H9 (cell line): ENCODE data around the gene SKAP1. TPM values are rescaled to one million over a fixed set of nuclear protein-coding genes. Genes with fewer than 3 reads are reported as not detected.

ENCODE experiments used
- DNase-seq: peaks from one replicate; pipeline ENCODE4 v3.0.0-alpha.2; 2017
- H2AFZ ChIP-seq: one replicate; pipeline ENCODE4 v1.6.1; 2013; ENCODE audit warnings: mild to moderate bottlenecking, low read length, control low read depth, moderate library complexity
- H2AK5ac ChIP-seq: 2 replicates; pipeline ENCODE4 v1.6.1; 2013; ENCODE audit warnings: low read length, control low read depth, mixed read lengths; ENCODE audit not compliant: insufficient read length
- H2BK120ac ChIP-seq: one replicate; pipeline ENCODE4 v1.6.1; 2013; ENCODE audit warnings: low read depth, mild to moderate bottlenecking, low read length, control low read depth, inconsistent platforms; ENCODE audit not compliant: poor library complexity, severe bottlenecking
- H2BK12ac ChIP-seq: 2 replicates; pipeline ENCODE4 v1.6.1; 2013; ENCODE audit warnings: low read length, control low read depth, mixed read lengths, low read depth; ENCODE audit not compliant: insufficient read length
- H2BK15ac ChIP-seq: 2 replicates; pipeline ENCODE4 v1.6.1; 2013; ENCODE audit warnings: low read depth, low read length, control low read depth
- H2BK20ac ChIP-seq: one replicate; pipeline ENCODE4 v1.6.1; 2013; ENCODE audit warnings: low read depth, mild to moderate bottlenecking, low read length, control low read depth, inconsistent platforms; ENCODE audit not compliant: poor library complexity, severe bottlenecking
- H2BK5ac ChIP-seq: 2 replicates; pipeline ENCODE4 v1.6.1; 2013; ENCODE audit warnings: low read length, control low read depth, mixed read lengths; ENCODE audit not compliant: insufficient read length
- H3K14ac ChIP-seq: 2 replicates; pipeline ENCODE4 v1.6.1; 2013; ENCODE audit warnings: low read length, control low read depth; ENCODE audit not compliant: insufficient read depth
- H3K18ac ChIP-seq: 2 replicates; pipeline ENCODE4 v1.6.1; 2013; ENCODE audit warnings: low read depth, mild to moderate bottlenecking, mixed read lengths, low read length, control low read depth; ENCODE audit not compliant: insufficient read length
- H3K23ac ChIP-seq: 2 replicates; pipeline ENCODE4 v1.6.1; 2013; ENCODE audit warnings: low read length, control low read depth, mixed read lengths, low read depth; ENCODE audit not compliant: insufficient read length
- H3K23me2 ChIP-seq: 2 replicates; pipeline ENCODE4 v1.6.1; 2013; ENCODE audit warnings: low read depth, mild to moderate bottlenecking, mixed read lengths, low read length, control low read depth; ENCODE audit not compliant: insufficient read length, poor library complexity, severe bottlenecking
- H3K27ac ChIP-seq: 2 replicates; pipeline ENCODE4 v1.5.1; 2013; ENCODE audit warnings: low read length, control low read depth, mixed read lengths, low read depth; ENCODE audit not compliant: insufficient read length
- H3K27me3 ChIP-seq: 2 replicates; pipeline ENCODE4 v1.6.1; 2013; ENCODE audit warnings: low read length, control low read depth, inconsistent platforms; ENCODE audit not compliant: insufficient read depth
- H3K4ac ChIP-seq: 2 replicates; pipeline ENCODE4 v1.6.1; 2013; ENCODE audit warnings: low read depth, mild to moderate bottlenecking, control low read depth, inconsistent platforms, low read length, moderate library complexity
- H3K4me1 ChIP-seq: 2 replicates; pipeline ENCODE4 v1.6.1; 2013; ENCODE audit warnings: low read length, control low read depth, inconsistent platforms; ENCODE audit not compliant: insufficient read depth
- H3K4me2 ChIP-seq: 2 replicates; pipeline ENCODE4 v1.6.1; 2013; ENCODE audit warnings: low read length, control low read depth, mixed read lengths; ENCODE audit not compliant: insufficient read length, insufficient read depth
- H3K56ac ChIP-seq: 2 replicates; pipeline ENCODE4 v1.6.1; 2013; ENCODE audit warnings: low read depth, mild to moderate bottlenecking, mixed read lengths, low read length, control low read depth; ENCODE audit not compliant: insufficient read length
- H3K79me1 ChIP-seq: 2 replicates; pipeline ENCODE4 v1.6.1; 2013; ENCODE audit warnings: low read depth, mild to moderate bottlenecking, moderate library complexity, low read length, control low read depth, inconsistent platforms; ENCODE audit not compliant: insufficient read depth, poor library complexity, severe bottlenecking
- H3K79me2 ChIP-seq: 2 replicates; pipeline ENCODE4 v1.6.1; 2013; ENCODE audit warnings: low read length, control low read depth, inconsistent platforms; ENCODE audit not compliant: insufficient read depth
- H3K9ac ChIP-seq: 2 replicates; pipeline ENCODE4 v1.6.1; 2013; ENCODE audit warnings: low read length, control low read depth, mixed read lengths; ENCODE audit not compliant: insufficient read length; ENCODE audit errors: extremely low read depth
- H3K9me3 ChIP-seq: one replicate; pipeline ENCODE4 v1.6.1; 2013; ENCODE audit warnings: low read depth, low read length, inconsistent platforms; ENCODE audit not compliant: control insufficient read depth
- H3T11ph ChIP-seq: one replicate; pipeline ENCODE4 v1.6.1; 2013; ENCODE audit warnings: mild to moderate bottlenecking, low read length, control low read depth, inconsistent platforms
- H4K20me1 ChIP-seq: one replicate; pipeline ENCODE4 v1.6.1; 2013; ENCODE audit not compliant: control insufficient read depth, insufficient read length, insufficient read depth
- H4K5ac ChIP-seq: 2 replicates; pipeline ENCODE4 v1.6.1; 2013; ENCODE audit warnings: low read depth, mild to moderate bottlenecking, mixed read lengths, low read length, control low read depth; ENCODE audit not compliant: insufficient read length
- H4K8ac ChIP-seq: replicated peaks from 2 replicates; pipeline ENCODE4 v1.6.1; 2013; ENCODE audit warnings: low read length, control low read depth, mixed read lengths, low read depth; ENCODE audit not compliant: insufficient read length
- H4K91ac ChIP-seq: 2 replicates; pipeline ENCODE4 v1.6.1; 2013; ENCODE audit warnings: low read depth, mild to moderate bottlenecking, moderate library complexity, mixed read lengths, low read length, control low read depth; ENCODE audit not compliant: insufficient read length
- H3K27ac Mint-ChIP-seq, 3 experiments: 2 replicates in 2 of 3; 3 replicates in 1 of 3; pipeline ENCODE4 v1.8.0; 2020 to 2021; ENCODE audit warnings: mixed read lengths in 3 of 3, mild to moderate bottlenecking in 1 of 3, moderate library complexity in 1 of 3
- H3K27me3 Mint-ChIP-seq: 2 replicates; pipeline ENCODE4 v1.8.0; 2021; ENCODE audit warnings: low read depth, mild to moderate bottlenecking, moderate library complexity, mixed read lengths
- H3K36me3 Mint-ChIP-seq, 3 experiments: 2 replicates in 2 of 3; 3 replicates in 1 of 3; pipeline ENCODE4 v1.8.0; 2020 to 2021; ENCODE audit warnings: low read depth in 3 of 3, mixed read lengths in 3 of 3; ENCODE audit not compliant: insufficient read depth in 1 of 3
- H3K4me1 Mint-ChIP-seq, 2 experiments: 2 replicates each; pipeline ENCODE4 v1.8.0; 2020; ENCODE audit warnings: mixed read lengths in 2 of 2
- H3K4me3 Mint-ChIP-seq, 2 experiments: 2 replicates in 1 of 2; 3 replicates in 1 of 2; pipeline ENCODE4 v1.8.0; 2020 to 2021; ENCODE audit warnings: mild to moderate bottlenecking in 2 of 2, mixed read lengths in 2 of 2, moderate library complexity in 1 of 2
- H3K9me3 Mint-ChIP-seq, 2 experiments: 2 replicates in 1 of 2; 3 replicates in 1 of 2; pipeline ENCODE4 v1.8.0; 2020; ENCODE audit warnings: mild to moderate bottlenecking in 2 of 2, mixed read lengths in 2 of 2, moderate library complexity in 1 of 2
- WGBS: extraction: QIAGEN DNeasy Blood & Tissue Kit; methylation state at CpG from one replicate; pipeline ENCODE4 v1.1.7; 2013; ENCODE audit warnings: missing lambda C conversion rate, low lambda C conversion rate, mixed read lengths; ENCODE audit not compliant: insufficient read length; ENCODE audit errors: extremely low coverage; 5-methylcytosine and 5-hydroxymethylcytosine counted together
- total RNA-seq: library from RNA; stranded (reverse); gene quantifications from 2 replicates; pipeline ENCODE4 v1.2.1, GENCODE V29; 2021
- TF ChIP-seq, protein P1 (sequence below): fragments of 200-600 bp; sonication (generic); conservative IDR thresholded peaks from 3 replicates; pipeline ENCODE4 v1.8.0; 2021; ENCODE audit warnings: antibody characterized with exemption, mild to moderate bottlenecking

The SKAP1 gene
- total RNA-seq, 1 experiment from 2014 or later = not detected

GRCh38 chr17:48102798-48103715 is 327.0 kb downstream of the SKAP1 start:
- Histone ChIP-seq H3K79me2 (peaks cover 14% of the 10 kb centered on the region; the same call in 1 of the 2 replicates), H2AK5ac (no peak overlapping the region), H4K5ac (no peak overlapping the region), H3K27me3 (no peaks in the 10 kb centered on the region), H3K23me2 (peaks cover 8% of the 10 kb centered on the region), H3K56ac (no peak overlapping the region), H4K8ac (no peak overlapping the region), H2BK20ac (no peak overlapping the region), H3K9ac (no peak overlapping the region), H2BK15ac (no peak overlapping the region), H3K18ac (no peak overlapping the region), H3K23ac (no peak overlapping the region), H2BK5ac (no peak overlapping the region), H4K20me1 (no peaks in the 10 kb centered on the region), H3K4me1 (no peaks in the 10 kb centered on the region), H2BK120ac (no peak overlapping the region), H3K79me1 (no peaks in the 10 kb centered on the region), H3K14ac (no peak overlapping the region), H3K4ac (no peak overlapping the region), H3K9me3 (no peaks in the 10 kb centered on the region), H3K27ac (no peak overlapping the region), H3T11ph (no peak overlapping the region), H3K4me2 (no peak overlapping the region), H4K91ac (no peak overlapping the region), H2BK12ac (no peak overlapping the region), H2AFZ (no peak overlapping the region)
- Mint-ChIP-seq H3K4me1 (peaks cover 5 to 16% of the 10 kb centered on the region in 2 experiments), H3K9me3 (peaks cover 0 to 8% of the 10 kb centered on the region in 2 experiments; a peak in 4 of 5 replicates), H3K27ac (peak overlapping the region in 1 of 3 experiments; percentile 23; a peak in 1 of 7 replicates), H3K36me3 (no peaks in the 10 kb centered on the region; a peak in 2 of 7 replicates), H3K4me3 (no peak overlapping the region), H3K27me3 (peaks cover 8% of the 10 kb centered on the region)
- no peak for DNase-seq
- TF ChIP-seq, protein P1, sequence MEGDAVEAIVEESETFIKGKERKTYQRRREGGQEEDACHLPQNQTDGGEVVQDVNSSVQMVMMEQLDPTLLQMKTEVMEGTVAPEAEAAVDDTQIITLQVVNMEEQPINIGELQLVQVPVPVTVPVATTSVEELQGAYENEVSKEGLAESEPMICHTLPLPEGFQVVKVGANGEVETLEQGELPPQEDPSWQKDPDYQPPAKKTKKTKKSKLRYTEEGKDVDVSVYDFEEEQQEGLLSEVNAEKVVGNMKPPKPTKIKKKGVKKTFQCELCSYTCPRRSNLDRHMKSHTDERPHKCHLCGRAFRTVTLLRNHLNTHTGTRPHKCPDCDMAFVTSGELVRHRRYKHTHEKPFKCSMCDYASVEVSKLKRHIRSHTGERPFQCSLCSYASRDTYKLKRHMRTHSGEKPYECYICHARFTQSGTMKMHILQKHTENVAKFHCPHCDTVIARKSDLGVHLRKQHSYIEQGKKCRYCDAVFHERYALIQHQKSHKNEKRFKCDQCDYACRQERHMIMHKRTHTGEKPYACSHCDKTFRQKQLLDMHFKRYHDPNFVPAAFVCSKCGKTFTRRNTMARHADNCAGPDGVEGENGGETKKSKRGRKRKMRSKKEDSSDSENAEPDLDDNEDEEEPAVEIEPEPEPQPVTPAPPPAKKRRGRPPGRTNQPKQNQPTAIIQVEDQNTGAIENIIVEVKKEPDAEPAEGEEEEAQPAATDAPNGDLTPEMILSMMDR = no peak
- no CpG with 5 or more reads among the region's 14 CpGs for WGBS
